Measurements from ENCODE around the gene KRT32. TPM values are rescaled to one million over a fixed set of nuclear protein-coding genes. Genes with fewer than 3 reads are reported as not detected.

The KRT32 gene
- total and polyA plus RNA-seq, 3 donors from 2014 or later, result 0.19 TPM; not detected in 2

GRCh38 chr17:41421617-41422016 lies 45.6 kb downstream of the KRT32 start:
- peaks cover 19% of the 10 kb centered on the region for H3K4me1 ChIP-seq
- 86 to 92% methylated on average over 4 of the region's 4 CpGs for WGBS, 2 donors
- intact Hi-C loops (cut with DNase I; ENCODE audit: low total_unique reads), result no loop called here

GRCh38 chr17:41421116-41421515 lies 46.1 kb downstream of the KRT32 start:
- WGBS, 2 donors, result 77 to 80% methylated on average over 5 to 9 of the region's 9 CpGs
- Histone ChIP-seq H3K27me3 (no peaks in the 10 kb centered on the region), H3K36me3 (ENCODE audit: low read depth, missing control alignments) (no peaks in the 10 kb centered on the region), H3K4me3 (no peak overlapping the region), H3K9me3 (no peaks in the 10 kb centered on the region), H3K4me1 (peaks cover 24% of the 10 kb centered on the region), H3K27ac (peak overlapping the region in 1 of 2 donors; percentile 50)
- peak; percentile 40 for DNase-seq
- TF ChIP-seq POLR2A (IDR thresholded peaks at IDR 0.05), result no peak
- TF ChIP-seq CTCF (IDR thresholded peaks at IDR 0.05), result no peak
- intact Hi-C loops (cut with DNase I; ENCODE audit: low total_unique reads), result no loop called here

More at GRCh38 chr17:41421617-41422016, 45.6 kb downstream of the KRT32 start:
- Histone ChIP-seq H3K27ac (no peak overlapping the region), H3K9me3 (no peaks in the 10 kb centered on the region), H3K4me3 (no peak overlapping the region), H3K27me3 (no peaks in the 10 kb centered on the region), H3K36me3 (ENCODE audit: low read depth, missing control alignments) (no peaks in the 10 kb centered on the region)
- DNase-seq, result no peak
- TF ChIP-seq POLR2A (IDR thresholded peaks at IDR 0.05) (no peak), CTCF (IDR thresholded peaks at IDR 0.05) (no peak)

- TF ChIP-seq POLR2A (IDR thresholded peaks at IDR 0.05), result no peak
- TF ChIP-seq CTCF (IDR thresholded peaks at IDR 0.05), result no peak
- no peaks in the 10 kb centered on the region for H3K9me3 ChIP-seq
- H3K27ac ChIP-seq, result peak overlapping the region in 1 of 2 donors; percentile 50
- H3K36me3 ChIP-seq (ENCODE audit: low read depth, missing control alignments), result no peaks in the 10 kb centered on the region
- no peak for DNase-seq
- H3K27me3 ChIP-seq, result no peaks in the 10 kb centered on the region
- 53 to 56% methylated on average over 4 of the region's 4 CpGs for WGBS, 2 donors
- intact Hi-C loops (cut with DNase I; ENCODE audit: low total_unique reads), result no loop called here
- no peak overlapping the region for H3K4me3 ChIP-seq
- H3K4me1 ChIP-seq, result peaks cover 31% of the 10 kb centered on the region
Observed at GRCh38 chr17:41420134-41420533, 47.1 kb downstream of the KRT32 start.

- no peaks in the 10 kb centered on the region for H3K36me3 ChIP-seq (ENCODE audit: low read depth, missing control alignments)
- no peak for DNase-seq
- H3K4me1 ChIP-seq, result peaks cover 35% of the 10 kb centered on the region
- 80 to 95% methylated on average over 4 of the region's 4 CpGs for WGBS, 2 donors
- H3K4me3 ChIP-seq, result no peak overlapping the region
- H3K9me3 ChIP-seq, result no peaks in the 10 kb centered on the region
- H3K27ac ChIP-seq, result peak overlapping the region in 1 of 2 donors; percentile 50
- no peaks in the 10 kb centered on the region for H3K27me3 ChIP-seq
- no peak for TF ChIP-seq CTCF (IDR thresholded peaks at IDR 0.05)
- no peak for TF ChIP-seq POLR2A (IDR thresholded peaks at IDR 0.05)
- intact Hi-C loops (cut with DNase I; ENCODE audit: low total_unique reads), result no loop called here
Observed at GRCh38 chr17:41419716-41420115, 47.5 kb downstream of the KRT32 start.

GRCh38 chr17:41418116-41418860 lies 48.9 kb downstream of the KRT32 start:
- Histone ChIP-seq H3K27ac (no peak overlapping the region), H3K27me3 (no peaks in the 10 kb centered on the region), H3K36me3 (ENCODE audit: low read depth, missing control alignments) (no peaks in the 10 kb centered on the region), H3K4me3 (no peak overlapping the region), H3K9me3 (no peaks in the 10 kb centered on the region), H3K4me1 (peaks cover 35% of the 10 kb centered on the region)
- WGBS, 2 donors, result 76 to 81% methylated on average over 7 of the region's 7 CpGs
- no peak for TF ChIP-seq CTCF (IDR thresholded peaks at IDR 0.05)
- no peak for TF ChIP-seq POLR2A (IDR thresholded peaks at IDR 0.05)
- DNase-seq, result no peak
- intact Hi-C loops (cut with DNase I; ENCODE audit: low total_unique reads), result no loop called here
